HepG2 (cell line): ENCODE measurements around the gene PRDM11. TPM values are rescaled to one million over a fixed set of nuclear protein-coding genes. Genes with fewer than 3 reads are reported as not detected.
A peak's percentile ranks its signal among the peaks of the same experiment; 100 is the strongest.

ENCODE experiments used
- ATAC-seq: fragments of 200-7000 bp; cut with Tn5 transposase; 3 replicates; pipeline ENCODE4 v1.9.1; 2020; ENCODE audit warnings: mild to moderate bottlenecking, moderate library complexity
- BruUV-seq: library from RNA; stranded (reverse); fragments of 400-500 nt; replicated peaks from 2 replicates; lab custom pipeline; 2021; lab: Mats Ljungman, UMichigan
- CTCF ChIA-PET: fragments of 300-600 bp; formaldehyde crosslinking; extraction: SDS; loops from one replicate; lab custom pipeline; 2021; ENCODE audit warnings: low total read pairs, inconsistent platforms, low intra/inter-chr PET ratio; lab: Yijun Ruan, JAX
- POLR2A ChIA-PET: fragments of 350-600 bp; sonication (Branson Sonifier 250); formaldehyde crosslinking; loops from one replicate; lab custom pipeline; 2020; ENCODE audit warnings: antibody characterized with exemption, inconsistent platforms; lab: Yijun Ruan, JAX
- DNase-seq: peaks from one replicate; pipeline ENCODE4 v3.0.0-alpha.2; 2015; ENCODE audit warnings: low spot score
- FAIRE-seq: peaks from 3 replicates; lab custom pipeline; 2011; peaks lifted over from hg19 to GRCh38; lab: Jason Lieb, UNC
- H2AFZ ChIP-seq: one replicate; pipeline ENCODE4 v1.6.1; 2011; ENCODE audit warnings: low read length, inconsistent platforms
- H3K27ac ChIP-seq: fragments of 300-600 bp; 3 replicates; pipeline ENCODE4 v1.8.0; 2011; ENCODE audit warnings: mixed run types, mild to moderate bottlenecking, mixed read lengths, low read length, inconsistent platforms; ENCODE audit not compliant: insufficient read depth; ENCODE audit errors: extremely low read length
- H3K27me3 ChIP-seq, 2 experiments: fragments of 200-600 bp in 1 of 2; 2 replicates in 1 of 2; 3 replicates in 1 of 2; pipeline versions ENCODE4 v1.6.0 to v1.8.0; 2011; ENCODE audit warnings: low read length in 2 of 2, mild to moderate bottlenecking in 2 of 2, moderate library complexity in 2 of 2, inconsistent platforms in 1 of 2; ENCODE audit not compliant: insufficient read depth in 2 of 2, control insufficient read depth in 1 of 2
- H3K36me3 ChIP-seq, 2 experiments: fragments of 200-600 bp in 1 of 2; replicated peaks in 1 of 2; 2 replicates in 1 of 2; 3 replicates in 1 of 2; pipeline versions ENCODE4 v1.5.1 to v1.8.0; 2011; ENCODE audit warnings: low read length in 2 of 2, inconsistent platforms in 1 of 2; ENCODE audit not compliant: insufficient read depth in 2 of 2, control insufficient read depth in 1 of 2
- H3K4me1 ChIP-seq: 2 replicates; pipeline ENCODE4 v1.5.1; 2012; ENCODE audit warnings: low read length, inconsistent platforms; ENCODE audit not compliant: insufficient read depth
- H3K4me2 ChIP-seq: 2 replicates; pipeline ENCODE4 v1.6.0; 2011; ENCODE audit warnings: low read depth, low read length, inconsistent platforms
- H3K4me3 ChIP-seq, 3 experiments: fragments of 200-600 bp in 1 of 3; sonication (generic), shearing (Covaris generic) in 1 of 3; replicated peaks in 1 of 3; 2 replicates each; pipeline ENCODE4 v1.5.1; 2011 to 2016; ENCODE audit warnings: low read length in 3 of 3, inconsistent platforms in 2 of 3, low read depth in 2 of 3, mild to moderate bottlenecking in 2 of 3, control low read depth in 1 of 3, mixed read lengths in 1 of 3; ENCODE audit not compliant: insufficient read depth in 1 of 3
- H3K79me2 ChIP-seq: one replicate; pipeline ENCODE4 v1.6.1; 2011; ENCODE audit warnings: low read length, inconsistent platforms; ENCODE audit not compliant: insufficient read depth
- H3K9ac ChIP-seq: 2 replicates; pipeline ENCODE4 v1.6.0; 2011; ENCODE audit warnings: mild to moderate bottlenecking, low read depth, low read length, inconsistent platforms; ENCODE audit not compliant: insufficient read depth
- H3K9me3 ChIP-seq: 2 replicates; pipeline ENCODE4 v1.5.1; 2012; ENCODE audit warnings: mild to moderate bottlenecking, low read length
- H4K20me1 ChIP-seq: 2 replicates; pipeline ENCODE4 v1.6.0; 2011; ENCODE audit warnings: inconsistent platforms, mild to moderate bottlenecking, low read length, moderate library complexity; ENCODE audit not compliant: insufficient read depth
- ATF1 ChIP-seq: IDR thresholded peaks from 2 replicates; pipeline ENCODE4 v1.6.1; 2016; ENCODE audit warnings: mild to moderate bottlenecking, control low read depth
- ATRX ChIP-seq: sonication (generic); formaldehyde crosslinking; IDR thresholded peaks from 2 replicates; pipeline ENCODE4 v1.4.0; 2020; ENCODE audit warnings: missing genetic modification reagents, borderline replicate concordance
- CTCF ChIP-seq: sonication (generic); formaldehyde crosslinking; IDR thresholded peaks from 2 replicates; pipeline ENCODE4 v1.5.0; 2020; ENCODE audit warnings: mild to moderate bottlenecking, missing genetic modification reagents, moderate library complexity
- KDM2A ChIP-seq: sonication (generic); formaldehyde crosslinking; IDR thresholded peaks from 2 replicates; pipeline ENCODE4 v1.4.0; 2020; ENCODE audit warnings: low read depth, missing genetic modification reagents, borderline replicate concordance
- NR3C1 ChIP-seq: sonication (generic); formaldehyde crosslinking; IDR thresholded peaks from 2 replicates; pipeline ENCODE4 v1.4.0; 2020; ENCODE audit warnings: missing genetic modification reagents
- POLR2AphosphoS5 ChIP-seq: IDR thresholded peaks from 2 replicates; pipeline ENCODE4 v1.6.1; 2012; ENCODE audit warnings: low read depth, low read length
- SNAPC5 ChIP-seq: sonication (generic); formaldehyde crosslinking; IDR thresholded peaks from 2 replicates; pipeline ENCODE4 v1.8.1; 2023; ENCODE audit warnings: mild to moderate bottlenecking, missing genetic modification reagents, borderline replicate concordance
- TFE3 ChIP-seq: IDR thresholded peaks from 2 replicates; pipeline ENCODE4 v1.6.1; 2016
- ZBTB44 ChIP-seq: sonication (generic); formaldehyde crosslinking; IDR thresholded peaks from 2 replicates; pipeline ENCODE4 v1.4.0; 2020; ENCODE audit warnings: missing genetic modification reagents
- ZNF331 ChIP-seq: sonication (generic); formaldehyde crosslinking; IDR thresholded peaks from 2 replicates; pipeline ENCODE4 v1.4.0; 2020; ENCODE audit warnings: missing genetic modification reagents
- ZNF367 ChIP-seq: sonication (generic); formaldehyde crosslinking; IDR thresholded peaks from 2 replicates; pipeline ENCODE4 v1.4.0; 2020; ENCODE audit warnings: missing genetic modification reagents, borderline replicate concordance
- ZNF709 ChIP-seq: sonication (generic); formaldehyde crosslinking; IDR thresholded peaks from 2 replicates; pipeline ENCODE4 v1.5.0; 2020; ENCODE audit warnings: mild to moderate bottlenecking, missing genetic modification reagents
- ZNF75D ChIP-seq: sonication (generic); formaldehyde crosslinking; IDR thresholded peaks from 2 replicates; pipeline ENCODE4 v1.8.1; 2023; ENCODE audit warnings: missing genetic modification reagents, mild to moderate bottlenecking, borderline replicate concordance
- ZNF770 ChIP-seq: sonication (generic); formaldehyde crosslinking; IDR thresholded peaks from 2 replicates; pipeline ENCODE4 v1.5.0; 2020; ENCODE audit warnings: mild to moderate bottlenecking, missing genetic modification reagents
- ZNF784 ChIP-seq: sonication (generic); formaldehyde crosslinking; IDR thresholded peaks from 2 replicates; pipeline ENCODE4 v1.5.1; 2020; ENCODE audit warnings: missing genetic modification reagents, mild to moderate bottlenecking, borderline replicate concordance
- WGBS: methylation state at CpG from one replicate; pipeline ENCODE4 v1.1.6; 2017; ENCODE audit warnings: low lambda C conversion rate; 5-methylcytosine and 5-hydroxymethylcytosine counted together
- in situ Hi-C: cut with HindIII; loops from 2 replicates; pipeline ENCODE4 v1.10.0; 2017; ENCODE audit warnings: low pct_unique_long_range_greater_than_20kb; ENCODE audit not compliant: extremely low pct_ligation_motif_present
- intact Hi-C: fragments of 100-400 bp; cut with micrococcal nuclease; formaldehyde crosslinking; loops from one replicate; pipeline ENCODE4 v1.10.0; 2022; ENCODE audit not compliant: unreplicated experiment
- polyA plus RNA-seq, 8 experiments: library from polyadenylated mRNA; depleted of rRNA in 3 of 8; stranded (reverse) in 7 of 8; unstranded in 1 of 8; fragments of >200 nt; fragmentation: Illumina TruSeq in 4 of 8; extraction: Trizol in 4 of 8; gene quantifications; 2 replicates each; pipeline versions ENCODE4 v1.2.1 to v1.2.3, GENCODE V29; 2011 to 2016; ENCODE audit warnings: low read depth in 4 of 8, missing spikeins in 1 of 8, mixed read lengths in 1 of 8; ENCODE audit not compliant: insufficient read depth in 1 of 8
- total RNA-seq, 5 experiments: library from RNA; depleted of rRNA; stranded (reverse); fragments of >200 nt; fragmentation: Illumina TruSeq; extraction: Trizol; gene quantifications; 2 replicates each; pipeline ENCODE4 v1.2.3, GENCODE V29; 2016; ENCODE audit warnings: low read depth in 1 of 5

Gene PRDM11
- total and polyA plus RNA-seq, 2 of the 13 experiments (the other 11 are each of a cell fraction or from before 2014, with no cell fraction given) = 3.4 to 4.7 TPM

- peaks cover 2 to 16% of the 10 kb centered on the region in 2 experiments; a peak in 3 of 5 replicates for H3K27me3 ChIP-seq
- intact Hi-C loops (no loop called here), in situ Hi-C loops (no loop called here)
- ATAC-seq = no peak
- no peak for FAIRE-seq
- no peaks in the 10 kb centered on the region for H3K36me3 ChIP-seq
- H3K4me3 ChIP-seq = no peak overlapping the region
- no peak for DNase-seq
- H4K20me1 ChIP-seq = no peaks in the 10 kb centered on the region; the same call in 1 of the 2 replicates
- no peak overlapping the region for H3K9ac ChIP-seq
- H3K4me1 ChIP-seq = peaks cover 6% of the 10 kb centered on the region; the same call in 1 of the 2 replicates
- no peaks in the 10 kb centered on the region for H3K79me2 ChIP-seq
- H2AFZ ChIP-seq = no peak overlapping the region
- no TSS peak for BruUV-seq
- no peak overlapping the region for H3K27ac ChIP-seq
- no peak overlapping the region for H3K4me2 ChIP-seq
- no peaks in the 10 kb centered on the region for H3K9me3 ChIP-seq
- 10% methylated on average over 9 of the region's 10 CpGs for WGBS
- CTCF ChIA-PET = no interaction called here
- POLR2A ChIA-PET = no interaction called here
- TF ChIP-seq POLR2AphosphoS5 (no peak), ZNF75D (CRISPR knock-in tag) (no peak), ZNF784 (no peak), ZNF331 (0 out of 2 replicates have a peak, but pooled peaks have one; percentile 34), ZNF770 (CRISPR knock-in tag) (no peak), ZNF367 (CRISPR knock-in tag) (no peak), ATRX (CRISPR knock-in tag) (no peak), ZNF709 (no peak), ATF1 (CRISPR knock-in tag) (no peak), TFE3 (CRISPR knock-in tag) (0 out of 2 replicates have a peak, but pooled peaks have one; percentile 23), CTCF (CRISPR knock-in tag) (no peak), ZBTB44 (CRISPR knock-in tag) (no peak), NR3C1 (CRISPR knock-in tag) (no peak), SNAPC5 (CRISPR knock-in tag) (no peak), KDM2A (CRISPR knock-in tag) (no peak)
Observed at GRCh38 chr11:45097721-45098493, 48.5 kb upstream of the PRDM11 start.
